Measurements from ENCODE around the gene EFCAB10.

The EFCAB10 gene

DNA sequence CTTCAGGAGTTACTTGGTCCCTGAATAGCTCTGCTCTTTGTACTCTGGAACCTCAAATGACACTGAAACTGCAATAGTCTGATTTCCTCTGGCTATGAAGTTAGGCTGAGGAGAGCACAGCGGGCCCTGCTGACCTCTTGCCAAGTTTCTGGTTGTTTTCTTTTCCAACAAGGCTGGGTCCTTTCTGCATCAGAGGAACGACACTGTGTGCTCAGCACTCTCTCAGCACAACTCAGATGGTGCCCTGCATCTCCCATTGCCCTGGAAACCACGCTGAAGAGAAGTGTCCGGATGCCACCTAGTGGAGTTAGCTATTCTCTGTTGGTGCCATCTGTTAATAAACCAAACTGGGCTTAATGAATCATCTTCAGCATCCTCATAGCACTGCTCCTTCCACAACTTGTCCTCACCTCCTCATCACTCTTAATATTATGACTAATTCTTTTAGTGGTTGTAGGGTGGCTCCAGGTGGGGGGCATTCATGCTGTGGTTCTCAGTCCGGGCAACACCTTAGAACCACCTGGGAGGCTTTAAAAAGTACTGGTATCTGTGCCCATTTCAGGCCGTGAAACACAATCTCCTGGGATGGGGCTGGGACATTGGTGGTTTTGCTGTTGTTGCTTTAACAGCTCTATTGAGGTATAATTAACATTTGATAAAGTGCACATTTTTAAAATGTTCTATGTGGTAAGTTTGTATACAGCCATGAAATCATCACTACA, 8.2 kb upstream of the EFCAB10 start:
- no peaks in the 10 kb centered on the region for H3K9me3 ChIP-seq (ENCODE audit: control insufficient read depth, insufficient read depth, low read length)
- no peak overlapping the region for H3K4me3 ChIP-seq (ENCODE audit: low read length)
- peaks cover 72% of the 10 kb centered on the region for H3K4me1 ChIP-seq (ENCODE audit: control insufficient read depth, low read length)
- no peaks in the 10 kb centered on the region for H3K36me3 ChIP-seq (ENCODE audit: control insufficient read depth, low read length)
- H3K9me2 ChIP-seq (replicated peaks; ENCODE audit: control insufficient read depth, low read length), result no peaks in the 10 kb centered on the region
- peak overlapping the region; percentile 22; the same call in 1 of the 2 replicates for H3K4me2 ChIP-seq (ENCODE audit: low read length)
- TF ChIP-seq CTCF (IDR thresholded peaks at IDR 0.05; ENCODE audit: low read depth, low read length, poor library complexity, severe bottlenecking) (peak; percentile 96), EZH2phosphoT487 (IDR thresholded peaks at IDR 0.05; ENCODE audit: borderline replicate concordance, low read length) (no peak)
- no peaks in the 10 kb centered on the region for H3K79me2 ChIP-seq (ENCODE audit: control insufficient read depth, low read length)
- H4K20me1 ChIP-seq (ENCODE audit: control insufficient read depth, insufficient read depth, low read depth, low read length), result no peaks in the 10 kb centered on the region
- peaks cover 11% of the 10 kb centered on the region for H3F3A ChIP-seq (ENCODE audit: control insufficient read depth, insufficient read depth)
- no peaks in the 10 kb centered on the region for H3K27me3 ChIP-seq (ENCODE audit: control insufficient read depth, low read length)
- H3K27ac ChIP-seq (ENCODE audit: low read depth, low read length), result no peak overlapping the region

DNA sequence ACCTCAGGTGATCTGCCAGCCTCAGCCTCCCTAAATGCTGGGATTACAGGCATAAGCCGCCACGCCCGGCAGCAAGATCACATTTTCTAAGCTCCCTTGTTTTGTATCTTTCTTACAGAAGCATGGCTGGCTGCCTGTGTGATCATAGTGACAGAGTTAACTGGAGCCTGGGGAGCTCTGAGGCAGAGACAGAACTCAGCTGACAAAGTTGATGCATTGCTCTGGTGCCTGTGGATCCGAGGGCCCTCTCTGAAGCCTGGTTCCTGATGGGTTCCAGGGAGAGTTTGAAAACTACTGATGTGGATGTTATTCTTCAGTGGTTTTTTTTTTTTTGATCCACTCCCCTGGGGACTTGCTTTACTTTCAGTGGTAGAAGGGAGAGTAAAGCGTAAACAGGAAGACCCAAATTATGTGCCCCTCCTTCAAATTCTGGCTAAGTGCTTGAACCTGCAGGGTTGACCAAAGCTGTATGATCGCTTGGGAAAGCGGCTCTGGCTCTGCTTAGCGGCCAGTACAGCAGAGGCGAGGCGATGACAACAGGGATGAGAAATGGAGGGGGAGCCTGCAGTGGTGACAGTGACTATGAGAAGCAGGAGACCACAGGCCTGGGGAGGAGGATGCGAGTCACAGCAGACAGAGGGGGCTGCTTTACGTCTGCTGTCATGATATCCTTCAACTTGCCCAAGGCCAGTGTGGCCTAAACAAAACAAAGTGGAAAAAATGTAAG, 6.8 kb upstream of the EFCAB10 start:
- Histone ChIP-seq H3K9me3 (ENCODE audit: control insufficient read depth, insufficient read depth, low read length) (no peaks in the 10 kb centered on the region), H3K27me3 (ENCODE audit: control insufficient read depth, low read length) (no peaks in the 10 kb centered on the region), H3K4me2 (ENCODE audit: low read length) (peak overlapping the region; percentile 48), H3F3A (ENCODE audit: control insufficient read depth, insufficient read depth) (peaks cover 2% of the 10 kb centered on the region), H3K4me1 (ENCODE audit: control insufficient read depth, low read length) (peaks cover 58% of the 10 kb centered on the region), H3K36me3 (ENCODE audit: control insufficient read depth, low read length) (no peaks in the 10 kb centered on the region), H3K9me2 (replicated peaks; ENCODE audit: control insufficient read depth, low read length) (no peaks in the 10 kb centered on the region), H3K79me2 (ENCODE audit: control insufficient read depth, low read length) (no peaks in the 10 kb centered on the region), H4K20me1 (ENCODE audit: control insufficient read depth, insufficient read depth, low read depth, low read length) (no peaks in the 10 kb centered on the region), H3K27ac (ENCODE audit: low read depth, low read length) (peak overlapping the region; percentile 17), H3K4me3 (ENCODE audit: low read length) (peak overlapping the region; percentile 21)
- TF ChIP-seq EZH2phosphoT487 (IDR thresholded peaks at IDR 0.05; ENCODE audit: borderline replicate concordance, low read length), result no peak
- TF ChIP-seq CTCF (IDR thresholded peaks at IDR 0.05; ENCODE audit: low read depth, low read length, poor library complexity, severe bottlenecking), result no peak

- no peaks in the 10 kb centered on the region for H3K79me2 ChIP-seq (ENCODE audit: control insufficient read depth, low read length)
- H3K27ac ChIP-seq (ENCODE audit: low read depth, low read length), result no peak overlapping the region
- H3K36me3 ChIP-seq (ENCODE audit: control insufficient read depth, low read length), result no peaks in the 10 kb centered on the region
- H3K9me3 ChIP-seq (ENCODE audit: control insufficient read depth, insufficient read depth, low read length), result no peaks in the 10 kb centered on the region
- no peaks in the 10 kb centered on the region for H3K9me2 ChIP-seq (replicated peaks; ENCODE audit: control insufficient read depth, low read length)
- no peak for TF ChIP-seq CTCF (IDR thresholded peaks at IDR 0.05; ENCODE audit: low read depth, low read length, poor library complexity, severe bottlenecking)
- no peak for TF ChIP-seq EZH2phosphoT487 (IDR thresholded peaks at IDR 0.05; ENCODE audit: borderline replicate concordance, low read length)
- no peaks in the 10 kb centered on the region for H4K20me1 ChIP-seq (ENCODE audit: control insufficient read depth, insufficient read depth, low read depth, low read length)
- peaks cover 46% of the 10 kb centered on the region for H3K4me1 ChIP-seq (ENCODE audit: control insufficient read depth, low read length)
- no peaks in the 10 kb centered on the region for H3K27me3 ChIP-seq (ENCODE audit: control insufficient read depth, low read length)
- peaks cover 2% of the 10 kb centered on the region; the same call in 1 of the 2 replicates for H3F3A ChIP-seq (ENCODE audit: control insufficient read depth, insufficient read depth)
- no peak overlapping the region for H3K4me2 ChIP-seq (ENCODE audit: low read length)
- no peak overlapping the region for H3K4me3 ChIP-seq (ENCODE audit: low read length)
Measured at GRCh38 chr7:105585850-105586500, 4.7 kb upstream of the EFCAB10 start.

Data from DOHH2 (cell line).